T-helper 9 cell (primary cell): Measurements from ENCODE around the gene HPCAL4.

Experiments used
- DNase-seq: peaks from one replicate; pipeline ENCODE4 v3.0.0-alpha.2; 2020

The HPCAL4 gene

GRCh38 chr1:39647247-39647646, 44.0 kb downstream of the HPCAL4 start:
- DNase-seq: no peak

GRCh38 chr1:39646232-39647081, 44.8 kb downstream of the HPCAL4 start:
- no peak for DNase-seq

DNA sequence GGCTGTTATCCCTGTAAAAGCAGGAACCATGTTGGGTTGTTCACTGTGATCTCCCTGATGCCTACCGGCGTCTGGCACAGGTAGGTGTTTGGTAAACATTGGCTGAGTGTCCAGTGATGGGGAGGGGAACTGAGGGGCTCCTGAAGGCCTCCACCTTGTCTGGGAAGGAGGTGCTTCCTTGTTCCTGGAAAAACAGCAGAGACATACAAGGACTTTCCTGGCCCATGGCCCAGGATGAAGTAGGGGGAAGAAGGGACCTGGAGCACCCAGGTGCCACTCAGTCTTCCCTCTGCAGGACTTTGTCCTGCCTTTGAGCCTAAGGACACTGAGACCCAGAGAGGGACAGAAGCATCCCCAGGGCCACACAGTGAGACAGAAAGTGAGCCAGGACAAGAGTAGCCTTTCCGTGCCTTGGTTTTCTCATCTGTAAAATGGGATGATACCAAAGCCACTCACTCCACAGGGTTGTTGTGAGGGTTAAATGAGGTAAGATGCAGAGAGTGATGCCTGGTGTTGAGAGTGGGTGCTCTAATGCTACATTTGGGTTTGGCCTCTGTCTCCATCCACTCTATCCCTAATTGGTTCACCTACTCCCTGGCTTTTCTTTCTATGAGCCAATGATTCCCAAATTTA, 45.7 kb downstream of the HPCAL4 start:
- no peak for DNase-seq

DNA sequence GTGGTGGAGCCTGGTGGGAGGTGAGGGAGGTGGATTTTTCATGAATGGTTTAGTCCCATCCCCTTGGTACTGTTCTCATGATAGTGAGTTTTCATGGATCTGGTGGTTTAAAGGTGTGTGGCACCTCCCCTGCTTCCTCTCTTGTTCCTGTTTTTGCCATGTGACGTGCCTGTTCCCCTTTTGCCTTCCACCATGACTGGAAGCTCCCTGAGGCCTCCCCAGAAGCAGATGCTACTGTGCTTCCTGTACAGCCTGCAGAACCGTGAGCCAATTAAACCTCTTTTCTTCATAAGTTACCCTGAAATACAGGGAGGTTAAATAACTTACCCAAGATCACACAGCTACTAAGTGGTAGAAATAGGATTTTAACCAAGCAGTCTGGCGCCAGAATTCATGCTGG, 47.5 kb downstream of the HPCAL4 start:
- DNase-seq: no peak

DNA sequence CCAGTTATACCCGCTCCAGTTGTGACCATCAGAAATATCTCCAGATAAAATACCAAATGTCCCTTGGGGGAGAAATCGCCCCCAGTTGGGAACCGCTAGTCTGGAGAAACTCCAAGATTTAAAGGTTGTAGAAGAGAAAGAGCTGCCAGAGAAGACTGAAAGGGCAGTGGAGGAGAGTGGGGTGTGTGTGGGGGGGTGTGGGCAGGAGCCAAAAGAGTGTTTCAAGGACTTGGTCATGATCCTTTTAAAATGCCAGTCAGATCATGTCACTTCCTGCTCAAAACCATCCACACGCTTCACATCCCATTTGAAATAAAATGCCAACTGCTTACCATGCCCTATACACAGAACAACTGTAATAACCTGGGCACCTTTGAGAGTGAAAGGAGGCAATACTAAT, 48.4 kb downstream of the HPCAL4 start:
- no peak for DNase-seq

GRCh38 chr1:39640861-39641260, 50.4 kb downstream of the HPCAL4 start:
- DNase-seq: no peak

DNA sequence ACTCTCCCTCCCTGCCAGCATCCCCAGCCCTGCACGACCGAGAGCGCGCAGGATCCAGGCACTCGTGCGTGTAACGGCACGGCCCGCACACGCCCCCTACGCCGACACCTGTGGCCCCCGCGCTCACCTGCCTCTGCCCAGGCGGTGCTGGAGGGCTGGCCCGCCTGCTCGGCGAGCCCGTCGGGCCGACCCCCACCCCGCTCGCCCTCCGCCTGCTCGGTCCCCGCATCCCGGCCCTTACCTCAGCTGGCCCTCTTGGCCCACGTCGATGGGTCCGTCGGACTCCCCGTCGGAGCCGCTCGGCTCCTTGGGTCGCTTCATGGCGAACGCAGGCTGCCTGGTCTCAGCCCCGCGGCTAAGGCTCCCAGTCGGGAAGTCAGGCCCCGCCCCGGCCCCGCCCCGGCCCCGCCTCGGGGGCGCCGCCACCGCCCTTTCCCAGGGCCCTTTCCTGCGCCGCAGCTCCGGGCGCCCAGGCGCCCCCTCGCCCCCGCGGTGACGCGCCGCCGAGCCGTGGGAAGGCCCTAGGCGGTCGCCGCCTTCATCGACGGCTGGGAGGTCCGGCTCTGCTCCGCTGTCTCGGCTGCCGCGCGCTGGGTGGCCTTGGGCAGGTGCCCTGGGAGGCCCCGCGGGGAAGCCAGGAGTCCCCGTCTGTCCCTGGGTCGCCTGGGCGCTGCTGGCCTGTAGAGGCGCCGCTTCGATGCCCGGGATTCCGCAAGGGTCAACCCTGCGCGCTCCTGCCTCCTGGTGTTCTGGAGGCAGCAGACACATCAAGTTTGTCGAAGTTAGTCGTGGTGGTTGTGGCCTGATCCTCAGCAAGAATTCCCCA, 51.7 kb downstream of the HPCAL4 start, which contains the start of gene HEYL:
TSS of gene HEYL (minus strand) at position 339 of the 826 bp plus-strand sequence. CDS start at position 321, 18 bp downstream.
- DNase-seq: peak; percentile 36

- DNase-seq: no peak
Observed at GRCh38 chr1:39638965-39639304, 52.3 kb downstream of the HPCAL4 start.

DNA sequence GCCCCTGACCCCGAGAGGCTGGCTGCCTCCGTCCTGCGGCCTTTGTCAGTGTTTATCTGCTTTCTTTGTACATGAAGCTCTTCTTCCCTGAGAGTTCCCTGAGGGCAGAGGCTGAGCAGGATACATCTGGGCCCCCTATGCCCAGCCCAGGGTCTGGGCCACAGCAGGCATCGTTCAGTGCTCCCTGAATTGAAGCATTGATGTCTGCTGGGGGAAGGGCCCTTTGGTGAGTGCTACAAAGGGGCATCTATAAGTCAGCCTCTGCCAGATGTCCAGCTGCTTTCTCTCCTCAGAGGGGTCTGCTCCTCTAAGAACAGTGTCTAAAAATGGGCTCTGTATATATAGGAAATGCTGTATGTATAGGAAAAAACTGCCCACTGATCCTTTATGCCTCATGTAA, 53.9 kb downstream of the HPCAL4 start:
- DNase-seq: no peak

DNA sequence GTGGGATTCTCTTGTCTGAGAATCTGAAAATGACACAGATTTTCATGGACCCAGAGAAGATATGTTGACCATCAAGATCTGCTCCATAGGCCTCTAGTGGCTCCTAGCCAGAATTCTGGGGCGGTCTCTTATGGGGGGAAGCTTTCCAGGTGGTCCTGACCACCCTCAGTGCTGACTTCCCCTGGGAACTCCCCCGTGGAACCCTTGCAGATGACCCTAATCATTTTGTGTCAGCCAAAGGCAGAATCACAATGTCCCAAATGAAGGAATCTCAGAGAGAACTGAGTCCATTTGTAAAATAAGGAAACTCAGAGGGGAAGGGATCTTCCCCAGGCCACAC, 55.4 kb downstream of the HPCAL4 start:
- DNase-seq: no peak

DNA sequence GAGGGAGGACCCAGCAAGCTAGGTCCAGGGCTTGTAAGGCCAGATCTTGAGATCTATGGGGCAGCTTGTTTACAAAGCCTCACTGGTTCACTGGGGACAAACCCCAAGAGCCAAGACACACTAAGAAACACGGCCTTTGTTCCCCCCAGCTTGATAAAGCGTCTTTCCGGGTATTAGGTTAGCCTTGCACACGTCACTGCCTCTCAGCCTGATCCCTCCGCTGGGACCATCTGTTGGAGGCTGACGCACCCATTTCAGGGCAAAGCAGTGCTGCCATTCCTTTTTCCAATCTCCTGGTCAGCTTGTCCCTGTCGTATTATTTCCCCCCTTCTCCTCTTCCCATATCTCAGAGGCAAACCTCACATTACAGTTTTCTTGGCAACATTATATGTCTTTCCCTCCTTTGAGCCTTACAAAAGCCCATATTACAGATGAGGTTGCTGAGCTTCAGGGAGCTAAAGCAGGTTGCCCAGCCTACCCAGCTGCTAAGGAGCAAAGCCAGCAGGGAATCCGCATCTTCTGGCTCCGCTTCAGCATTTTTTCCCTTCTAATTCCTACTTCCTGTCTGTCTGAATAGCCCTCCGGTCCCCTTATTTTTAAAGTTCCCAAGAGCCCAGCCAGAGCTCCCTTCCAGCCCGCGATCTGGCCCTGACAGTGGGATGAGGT, 55.9 kb downstream of the HPCAL4 start:
- DNase-seq: no peak

- no peak for DNase-seq
Observed at GRCh38 chr1:39633422-39633821, 57.8 kb downstream of the HPCAL4 start.

DNA sequence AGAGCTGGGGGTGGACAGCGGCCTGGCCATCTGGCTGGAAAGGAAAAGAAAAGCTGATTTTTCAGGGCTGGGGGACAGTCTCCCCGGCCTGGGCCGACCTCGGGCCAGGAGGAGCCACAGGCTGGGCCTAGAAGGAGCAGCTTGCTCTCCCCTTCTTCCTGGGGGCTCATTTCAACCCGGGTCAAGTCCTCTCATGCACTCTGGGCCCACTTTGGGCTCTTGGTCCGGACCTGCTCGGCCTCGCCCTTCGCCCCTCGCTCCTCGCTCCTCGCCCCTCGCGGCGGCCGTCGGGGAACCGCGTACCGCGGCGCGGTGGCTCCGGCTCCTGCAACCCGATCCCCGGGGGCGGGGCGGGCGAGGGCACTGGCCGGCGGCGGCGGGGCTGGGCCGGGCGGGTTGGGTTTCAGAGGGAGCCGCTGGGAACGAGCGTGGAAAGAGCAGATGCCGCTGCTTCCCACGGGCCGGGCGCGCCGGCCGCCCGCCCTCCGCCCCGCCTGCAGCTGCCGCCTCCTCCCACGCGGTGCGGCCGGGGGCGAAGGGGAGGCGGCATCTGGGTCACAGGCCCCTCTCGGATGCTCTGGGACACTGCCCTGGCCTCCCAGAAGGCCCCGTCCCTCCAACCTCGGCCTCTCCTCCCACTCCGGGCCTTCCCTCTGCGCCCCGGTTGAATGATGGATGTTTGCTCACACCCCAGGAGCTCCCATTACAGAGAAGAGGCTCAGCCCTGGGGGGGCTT, 58.4 kb downstream of the HPCAL4 start:
- no peak for DNase-seq

GRCh38 chr1:39632323-39632681, 58.9 kb downstream of the HPCAL4 start:
- DNase-seq: no peak

- DNase-seq: no peak
Observed at GRCh38 chr1:39631361-39632322, 59.6 kb downstream of the HPCAL4 start.

DNA sequence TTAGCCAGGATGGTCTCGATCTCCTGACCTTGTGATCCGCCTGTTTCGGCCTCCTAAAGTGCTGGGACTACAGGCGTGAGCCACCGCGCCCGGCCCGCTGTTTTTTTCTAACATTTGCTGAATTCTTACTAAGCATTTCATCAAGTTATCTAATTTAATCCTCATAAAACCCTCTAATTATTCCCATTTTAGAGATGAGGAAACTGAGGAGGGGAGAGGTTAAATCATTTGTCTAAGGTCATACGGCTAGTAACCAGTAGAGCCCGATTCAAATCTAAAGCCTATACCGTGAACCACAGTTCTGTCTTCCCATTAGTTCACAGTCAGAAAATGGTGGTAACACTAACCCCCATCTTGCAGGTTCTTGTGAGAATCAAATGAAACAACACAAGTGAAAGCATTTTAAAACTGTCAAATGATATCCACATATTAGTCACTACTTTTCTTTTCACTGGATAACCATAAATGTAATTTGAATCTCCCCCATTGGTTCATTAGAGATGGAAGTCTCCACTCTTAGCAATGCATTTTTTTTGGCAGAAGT, 62.4 kb downstream of the HPCAL4 start:
- DNase-seq: no peak
